HG03025 (cell line): ENCODE results near the gene RXRA.

Experiments
- ATAC-seq: cut with Tn5 transposase; IDR thresholded peaks from one replicate; pipeline ENCODE4 v1.9.1; 2021; ENCODE audit warnings: mild to moderate bottlenecking, moderate library complexity; ENCODE audit not compliant: unreplicated experiment, low FRiP score

RXRA gene

GRCh38 chr9:134407121-134407779, 81.0 kb downstream of the RXRA start:
- ATAC-seq = peak; percentile 62

GRCh38 chr9:134408389-134408788, 82.1 kb downstream of the RXRA start:
- ATAC-seq = no peak

GRCh38 chr9:134408939-134409737, 82.9 kb downstream of the RXRA start:
- ATAC-seq = no peak

GRCh38 chr9:134410071-134410834, 84.0 kb downstream of the RXRA start:
- ATAC-seq = no peak

GRCh38 chr9:134410835-134411217, 84.6 kb downstream of the RXRA start:
- ATAC-seq = no peak

- ATAC-seq = no peak
These were observed 85.4 kb downstream of the RXRA start for GRCh38 chr9:134411440-134412297.

GRCh38 chr9:134412298-134412711, 86.0 kb downstream of the RXRA start:
- ATAC-seq = no peak

GRCh38 chr9:134413112-134413715, 87.0 kb downstream of the RXRA start:
- no peak for ATAC-seq

GRCh38 chr9:134413890-134414623, 87.8 kb downstream of the RXRA start:
- no peak for ATAC-seq

GRCh38 chr9:134414900-134415425, 88.7 kb downstream of the RXRA start:
- no peak for ATAC-seq

- ATAC-seq = no peak
These were observed 90.2 kb downstream of the RXRA start for GRCh38 chr9:134416385-134417015.

GRCh38 chr9:134418354-134418753, 92.1 kb downstream of the RXRA start:
- ATAC-seq = no peak

GRCh38 chr9:134419000-134419683, 92.9 kb downstream of the RXRA start:
- ATAC-seq = no peak

GRCh38 chr9:134419684-134420076, 93.4 kb downstream of the RXRA start:
- ATAC-seq = no peak

GRCh38 chr9:134420281-134420845, 94.1 kb downstream of the RXRA start:
- ATAC-seq = no peak

- no peak for ATAC-seq
These were observed 94.7 kb downstream of the RXRA start for GRCh38 chr9:134420974-134421432.

GRCh38 chr9:134421888-134422287, 95.6 kb downstream of the RXRA start:
- no peak for ATAC-seq
